T-helper 17 cell (primary cell): ENCODE results near the gene SUPT20H. TPM values are rescaled to one million over a fixed set of nuclear protein-coding genes. Genes with fewer than 3 reads are reported as not detected.

ENCODE experiments used
- ATAC-seq: fragments of 150-1000 bp; cut with Tn5 transposase; 2 replicates; pipeline ENCODE4 v1.10.0; 2021; ENCODE audit warnings: mild to moderate bottlenecking, moderate library complexity
- DNase-seq, 3 donors: peaks; one replicate each; pipeline versions ENCODE4 v3.0.0 to v3.0.0-alpha.2; 2020 to 2021
- H3K9me3 ChIP-seq: one replicate; pipeline ENCODE4 v1.7.0; 2013; ENCODE audit warnings: low read length, mild to moderate bottlenecking; ENCODE audit not compliant: control insufficient read depth, poor library complexity, severe bottlenecking
- H3K27ac Mint-ChIP-seq: one replicate; pipeline ENCODE4 v1.8.0; 2022; ENCODE audit warnings: mild to moderate bottlenecking, moderate library complexity, mixed read lengths
- H3K27me3 Mint-ChIP-seq: one replicate; pipeline ENCODE4 v1.8.0; 2022; ENCODE audit warnings: mixed read lengths
- H3K36me3 Mint-ChIP-seq: one replicate; pipeline ENCODE4 v1.8.0; 2022; ENCODE audit warnings: low read depth, mixed read lengths
- H3K4me1 Mint-ChIP-seq: one replicate; pipeline ENCODE4 v1.8.0; 2022; ENCODE audit warnings: mild to moderate bottlenecking, mixed read lengths
- H3K4me3 Mint-ChIP-seq: one replicate; pipeline ENCODE4 v1.8.0; 2022; ENCODE audit warnings: mild to moderate bottlenecking, moderate library complexity, mixed read lengths
- total RNA-seq, 4 donors: library from RNA in 2 of 4; stranded (reverse) in 2 of 4; gene quantifications; one replicate each; pipeline ENCODE4 v1.2.3 and lab custom pipeline; 2022 to 2026

Gene SUPT20H
- total RNA-seq, 2 donors from 2014 or later: 56.4 to 64.3 TPM

- Mint-ChIP-seq H3K4me1 (peaks cover 5% of the 10 kb centered on the region), H3K27ac (no peak overlapping the region), H3K4me3 (no peak overlapping the region), H3K36me3 (peaks cover under 1% of the 10 kb centered on the region), H3K27me3 (no peaks in the 10 kb centered on the region)
- no peak for DNase-seq
- H3K9me3 ChIP-seq: no peaks in the 10 kb centered on the region
- ATAC-seq: no peak
These were observed 80.0 kb downstream of the SUPT20H start for GRCh38 chr13:36979361-36980050.

DNA sequence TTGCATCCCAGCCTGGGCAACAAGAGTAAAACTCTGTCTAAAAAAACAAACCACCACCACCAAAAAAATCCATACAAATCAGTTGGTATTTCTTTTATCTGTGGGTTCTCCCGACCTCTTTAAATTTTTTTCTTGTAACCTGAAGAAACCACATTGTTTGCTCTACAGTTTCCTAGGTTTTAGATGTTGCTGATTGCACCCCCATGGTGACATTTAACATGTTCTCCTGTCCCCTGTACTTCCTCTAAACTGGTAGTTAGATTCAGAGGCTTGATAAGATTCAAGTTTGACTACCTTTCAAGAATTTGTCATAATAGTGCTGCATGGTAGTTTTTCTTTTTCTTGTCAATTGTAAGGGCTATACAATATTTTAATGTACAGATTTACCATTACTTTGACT, 84.3 kb downstream of the SUPT20H start:
- Mint-ChIP-seq H3K36me3 (no peaks in the 10 kb centered on the region), H3K4me1 (peaks cover 4% of the 10 kb centered on the region), H3K4me3 (no peak overlapping the region), H3K27me3 (no peaks in the 10 kb centered on the region), H3K27ac (no peak overlapping the region)
- no peak for DNase-seq
- no peaks in the 10 kb centered on the region for H3K9me3 ChIP-seq
- ATAC-seq: no peak

DNA sequence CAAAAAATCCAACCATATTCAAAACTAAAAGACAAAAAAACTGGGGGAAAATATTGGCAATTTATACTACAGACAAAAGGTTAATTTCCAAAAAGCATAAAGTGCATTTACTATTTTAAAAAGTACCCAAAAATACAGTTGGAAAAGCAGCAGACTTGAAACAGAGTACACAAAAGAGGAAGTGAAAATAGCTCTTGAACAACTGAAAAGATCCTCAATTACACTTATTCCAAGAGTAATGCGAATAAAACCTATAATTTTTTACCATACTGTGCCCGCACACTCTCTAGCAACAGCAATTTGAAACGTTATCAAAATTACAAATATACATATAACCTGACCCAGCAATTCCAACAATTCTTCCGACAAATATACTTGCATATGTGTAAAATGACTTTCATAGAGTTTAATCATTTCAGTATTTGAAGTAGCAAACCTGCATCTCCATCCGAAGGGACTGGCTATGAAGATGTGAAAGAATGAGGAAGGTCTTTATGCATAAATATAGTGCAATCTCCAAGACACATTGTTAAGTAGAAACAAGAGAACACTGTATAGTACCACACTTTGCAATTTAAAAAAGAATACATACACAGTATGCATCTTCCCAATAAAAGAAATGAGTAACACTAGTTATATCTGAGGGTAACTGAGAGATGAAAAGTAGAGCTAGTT, 85.7 kb downstream of the SUPT20H start:
- no peak for DNase-seq
- no peak overlapping the region for H3K4me3 Mint-ChIP-seq
- no peaks in the 10 kb centered on the region for H3K27me3 Mint-ChIP-seq
- H3K36me3 Mint-ChIP-seq: no peaks in the 10 kb centered on the region
- H3K9me3 ChIP-seq: no peaks in the 10 kb centered on the region
- no peak for ATAC-seq
- no peak overlapping the region for H3K27ac Mint-ChIP-seq
- H3K4me1 Mint-ChIP-seq: peaks cover 4% of the 10 kb centered on the region

GRCh38 chr13:36973009-36973408, 86.5 kb downstream of the SUPT20H start:
- no peaks in the 10 kb centered on the region for H3K27me3 Mint-ChIP-seq
- ATAC-seq: no peak
- peaks cover 4% of the 10 kb centered on the region for H3K4me1 Mint-ChIP-seq
- no peak overlapping the region for H3K27ac Mint-ChIP-seq
- no peaks in the 10 kb centered on the region for H3K36me3 Mint-ChIP-seq
- H3K4me3 Mint-ChIP-seq: no peak overlapping the region
- no peaks in the 10 kb centered on the region for H3K9me3 ChIP-seq
- DNase-seq: no peak

GRCh38 chr13:36966404-36966803, 93.1 kb downstream of the SUPT20H start:
- peaks cover 8% of the 10 kb centered on the region for H3K4me1 Mint-ChIP-seq
- DNase-seq (no peak), ATAC-seq (no peak)
- H3K27me3 Mint-ChIP-seq: no peaks in the 10 kb centered on the region
- peaks cover 11% of the 10 kb centered on the region for H3K36me3 Mint-ChIP-seq
- no peak overlapping the region for H3K27ac Mint-ChIP-seq
- H3K4me3 Mint-ChIP-seq: no peak overlapping the region
- H3K9me3 ChIP-seq: no peaks in the 10 kb centered on the region

- no peak for DNase-seq
- no peak overlapping the region for H3K27ac Mint-ChIP-seq
- H3K4me3 Mint-ChIP-seq: no peak overlapping the region
- peaks cover 11% of the 10 kb centered on the region for H3K36me3 Mint-ChIP-seq
- H3K27me3 Mint-ChIP-seq: no peaks in the 10 kb centered on the region
- no peak for ATAC-seq
- H3K9me3 ChIP-seq: no peaks in the 10 kb centered on the region
- H3K4me1 Mint-ChIP-seq: peaks cover 8% of the 10 kb centered on the region
These were observed 93.7 kb downstream of the SUPT20H start for GRCh38 chr13:36965767-36966166.

- peaks cover 7% of the 10 kb centered on the region for H3K4me1 Mint-ChIP-seq
- H3K36me3 Mint-ChIP-seq: peaks cover 10% of the 10 kb centered on the region
- ATAC-seq: no peak
- no peaks in the 10 kb centered on the region for H3K9me3 ChIP-seq
- H3K4me3 Mint-ChIP-seq: no peak overlapping the region
- peak overlapping the region; percentile 8 for H3K27ac Mint-ChIP-seq
- no peaks in the 10 kb centered on the region for H3K27me3 Mint-ChIP-seq
- DNase-seq: no peak
These were observed 99.9 kb downstream of the SUPT20H start for GRCh38 chr13:36959456-36960116.

Other genes starting within 250 kb of the SUPT20H start
- 1 to 10 TPM; 4.2 to 6.1 TPM for gene RFXAP, start 240.5 kb downstream of the SUPT20H start, total RNA-seq
- gene SMAD9, start 139.4 kb downstream of the SUPT20H start, total RNA-seq: not detected
- 10 to 100 TPM; 16.9 to 18.1 TPM for gene ALG5, start 60.3 kb downstream of the SUPT20H start, total RNA-seq
- gene EXOSC8, start 58.9 kb downstream of the SUPT20H start, total RNA-seq: 10 to 100 TPM; 30.7 to 48.1 TPM
- not detected for gene CSNK1A1L, start 46.0 kb upstream of the SUPT20H start, total RNA-seq